ENCODE measurements around the gene ZBTB21.

- TF ChIP-seq CTCF (IDR thresholded peaks at IDR 0.05) (no peak), POLR2A (IDR thresholded peaks at IDR 0.05) (no peak), POLR2AphosphoS5 (IDR thresholded peaks at IDR 0.05) (no peak), EP300 (IDR thresholded peaks at IDR 0.05) (no peak)
Measured at GRCh38 chr21:42027822-42028765, 17.9 kb upstream of the ZBTB21 start.

Data from upper lobe of left lung (tissue), 4 donors.